ENCODE results near the gene CAPN9.
A peak's percentile ranks its signal among the peaks of the same experiment; 100 is the strongest.
"Not testable (repeated sequence)": the region's sequence is repeated elsewhere in the genome, so short reads cannot be mapped to it uniquely, and the experiment has no call there.

CAPN9 gene

GRCh38 chr1:230747127-230747730, at the start of gene CAPN9:
Gene CAPN9, plus strand, starts transcription at chr1:230747388. Its CDS starts 109 bp downstream, at chr1:230747497.
- Histone ChIP-seq H3K9me3 (ENCODE audit: control insufficient read depth, insufficient read depth, low read depth, low read length) (no peaks in the 10 kb centered on the region), H3K4me3 (ENCODE audit: low read depth, low read length) (no peak within 1 kb of the TSS), H3K27ac (ENCODE audit: extremely low read depth, low read depth, low read length) (no peak within 1 kb of the TSS), H3K4me1 (ENCODE audit: control insufficient read depth, insufficient read depth, low read length) (no peaks in the 10 kb centered on the region; the same call in 1 of the 2 replicates), H3K36me3 (ENCODE audit: control insufficient read depth in 2 of 2, insufficient read depth in 1 of 2, low read length in 2 of 2) (no peaks in the 10 kb centered on the region)
- ChIA-PET POLR2A (no interaction called here), CTCF (interaction anchor here (0.6 kb wide), 1 partner anchor 221 kb away, joined by 4 read pairs; no protein-coding TSS in a partner anchor)
- TF ChIP-seq OVOL3 (tag by site-specific recombination; IDR thresholded peaks at IDR 0.05): no peak
- TF ChIP-seq KLF1 (tag by site-specific recombination; IDR thresholded peaks at IDR 0.05): peak; percentile 86
- TF ChIP-seq ZNF792 (tag by site-specific recombination; IDR thresholded peaks at IDR 0.05): no peak
- no peak for TF ChIP-seq ZNF571 (tag by site-specific recombination; IDR thresholded peaks at IDR 0.05)
- TF ChIP-seq ZNF350 (tag by site-specific recombination; IDR thresholded peaks at IDR 0.05): no peak
- no peak for TF ChIP-seq ZNF677 (tag by site-specific recombination; IDR thresholded peaks at IDR 0.05)

- Histone ChIP-seq H3K9me3 (ENCODE audit: control insufficient read depth, insufficient read depth, low read depth, low read length) (no peaks in the 10 kb centered on the region), H3K4me3 (ENCODE audit: low read depth, low read length) (no peak overlapping the region), H3K27ac (ENCODE audit: extremely low read depth, low read depth, low read length) (no peak overlapping the region), H3K36me3 (ENCODE audit: control insufficient read depth in 2 of 2, insufficient read depth in 1 of 2, low read length in 2 of 2) (peaks cover 4 to 15% of the 10 kb centered on the region in 2 experiments; a peak in 1 of 3 replicates), H3K4me1 (ENCODE audit: control insufficient read depth, insufficient read depth, low read length) (no peaks in the 10 kb centered on the region)
- no peak for TF ChIP-seq ZNF274 (IDR thresholded peaks at IDR 0.05; ENCODE audit: low read length)
- no peak for TF ChIP-seq ZNF274 (tag by site-specific recombination; IDR thresholded peaks at IDR 0.05; ENCODE audit: borderline replicate concordance)
- TF ChIP-seq ZNF670 (tag by site-specific recombination; IDR thresholded peaks at IDR 0.05; ENCODE audit: low read depth): no peak
- no peak for TF ChIP-seq ZNF112 (tag by site-specific recombination; IDR thresholded peaks at IDR 0.05)
- ChIA-PET CTCF (interaction anchor here (0.6 to 0.9 kb wide), 2 partner anchors 11 to 1599 kb away, joined by 3 read pairs; no protein-coding TSS in a partner anchor), POLR2A (no interaction called here)
Observed at GRCh38 chr1:230698130-230698529, 49.1 kb upstream of the CAPN9 start.

GRCh38 chr1:230698964-230699363, 48.2 kb upstream of the CAPN9 start:
- H3K9me3 ChIP-seq (ENCODE audit: control insufficient read depth, insufficient read depth, low read depth, low read length); H3K4me3 ChIP-seq (ENCODE audit: low read depth, low read length); POLR2A ChIA-PET; H3K4me1 ChIP-seq (ENCODE audit: control insufficient read depth, insufficient read depth, low read length); H3K27ac ChIP-seq (ENCODE audit: extremely low read depth, low read depth, low read length); H3K36me3 ChIP-seq (ENCODE audit: control insufficient read depth in 2 of 2, insufficient read depth in 1 of 2, low read length in 2 of 2): not testable (repeated sequence)
- peak; percentile 72 for TF ChIP-seq ZNF146 (tag by site-specific recombination; IDR thresholded peaks at IDR 0.05)
- CTCF ChIA-PET: interaction anchor here (0.6 to 1.1 kb wide), 3 partner anchors 50 to 1598 kb away, joined by 3 read pairs; no protein-coding TSS in a partner anchor

GRCh38 chr1:230699716-230700115, 47.5 kb upstream of the CAPN9 start:
- no peak overlapping the region for H3K27ac ChIP-seq (ENCODE audit: extremely low read depth, low read depth, low read length)
- no peaks in the 10 kb centered on the region for H3K9me3 ChIP-seq (ENCODE audit: control insufficient read depth, insufficient read depth, low read depth, low read length)
- H3K4me1 ChIP-seq (ENCODE audit: control insufficient read depth, insufficient read depth, low read length): no peaks in the 10 kb centered on the region
- ChIA-PET POLR2A (no interaction called here), CTCF (interaction anchor here (1.1 kb wide), 1 partner anchor 334 kb away, joined by 3 read pairs; no protein-coding TSS in a partner anchor)
- no peak for TF ChIP-seq ZNF404 (tag by site-specific recombination; IDR thresholded peaks at IDR 0.05)
- no peak for TF ChIP-seq ZFP41 (tag by site-specific recombination; IDR thresholded peaks at IDR 0.05; ENCODE audit: borderline replicate concordance)
- no peak for TF ChIP-seq GLI4 (tag by site-specific recombination; IDR thresholded peaks at IDR 0.05)
- no peak for TF ChIP-seq ATF2 (tag by site-specific recombination; IDR thresholded peaks at IDR 0.05; ENCODE audit: low read depth)
- TF ChIP-seq ZNF544 (tag by site-specific recombination; IDR thresholded peaks at IDR 0.05): no peak
- TF ChIP-seq ZNF311 (tag by site-specific recombination; IDR thresholded peaks at IDR 0.05; ENCODE audit: borderline replicate concordance): no peak
- TF ChIP-seq OVOL3 (tag by site-specific recombination; IDR thresholded peaks at IDR 0.05): no peak
- no peak overlapping the region for H3K4me3 ChIP-seq (ENCODE audit: low read depth, low read length)
- no peaks in the 10 kb centered on the region for H3K36me3 ChIP-seq (ENCODE audit: control insufficient read depth in 2 of 2, insufficient read depth in 1 of 2, low read length in 2 of 2)
